ENCODE results near the gene PHLDB2. TPM values are rescaled to one million over a fixed set of nuclear protein-coding genes. Genes with fewer than 3 reads are reported as not detected.

Gene PHLDB2
- total RNA-seq, 1 donor from 2014 or later = 170 TPM

GRCh38 chr3:111870620-111871019, 11.6 kb downstream of the PHLDB2 start:
- H2AFZ ChIP-seq (ENCODE audit: low read depth, low read length) = no peak overlapping the region
- peak overlapping the region; percentile 8 for H3K27ac Mint-ChIP-seq (ENCODE audit: unreplicated experiment)
- no peak for TF ChIP-seq CTCF (IDR thresholded peaks at IDR 0.05; ENCODE audit: insufficient read depth, low read depth, low read length)
- no peak for TF ChIP-seq EZH2 (IDR thresholded peaks at IDR 0.05; ENCODE audit: insufficient read depth, low read length)
- H3K4me1 Mint-ChIP-seq (ENCODE audit: low read depth, unreplicated experiment) = peaks cover 68% of the 10 kb centered on the region
- H3K27me3 ChIP-seq (ENCODE audit: insufficient read depth, low read length) = no peaks in the 10 kb centered on the region
- peak overlapping the region; percentile 7 for H3K4me3 Mint-ChIP-seq (ENCODE audit: unreplicated experiment)
- no peaks in the 10 kb centered on the region for H3K9me3 Mint-ChIP-seq (ENCODE audit: unreplicated experiment)
- H4K20me1 ChIP-seq (ENCODE audit: insufficient read depth, low read length) = peaks cover 7% of the 10 kb centered on the region
- peak overlapping the region; percentile 31 for H3K27ac ChIP-seq (ENCODE audit: low read depth, low read length)
- H3K4me2 ChIP-seq (ENCODE audit: low read length) = peak overlapping the region; percentile 26
- H3K36me3 Mint-ChIP-seq (ENCODE audit: low read depth, unreplicated experiment) = peaks cover 19% of the 10 kb centered on the region
- H3K9me3 ChIP-seq (ENCODE audit: insufficient read depth, low read depth, low read length) = no peaks in the 10 kb centered on the region
- H3K9ac ChIP-seq (ENCODE audit: low read length) = peak overlapping the region; percentile 31
- no peak for DNase-seq (ENCODE audit: low read depth)
- H3K27me3 Mint-ChIP-seq (ENCODE audit: low read depth, unreplicated experiment) = no peaks in the 10 kb centered on the region
- peaks cover 28% of the 10 kb centered on the region for H3K4me1 ChIP-seq (ENCODE audit: insufficient read depth, low read length)
- H3K79me2 ChIP-seq (ENCODE audit: insufficient read depth, low read length) = peaks cover 99% of the 10 kb centered on the region
- FAIRE-seq = no peak
- no peak overlapping the region for H3K4me3 ChIP-seq (ENCODE audit: insufficient read depth, low read depth, low read length)
- H3K36me3 ChIP-seq (ENCODE audit: insufficient read depth, low read length) = peaks cover 12% of the 10 kb centered on the region

- Histone ChIP-seq H3K4me3 (ENCODE audit: insufficient read depth, low read depth, low read length) (no peak overlapping the region), H3K9ac (ENCODE audit: low read length) (no peak overlapping the region), H3K27me3 (ENCODE audit: insufficient read depth, low read length) (no peaks in the 10 kb centered on the region), H3K36me3 (ENCODE audit: insufficient read depth, low read length) (peaks cover 12% of the 10 kb centered on the region), H3K27ac (ENCODE audit: low read depth, low read length) (no peak overlapping the region), H3K4me1 (ENCODE audit: insufficient read depth, low read length) (peaks cover 18% of the 10 kb centered on the region), H3K79me2 (ENCODE audit: insufficient read depth, low read length) (peaks cover 97% of the 10 kb centered on the region), H3K9me3 (ENCODE audit: insufficient read depth, low read depth, low read length) (no peaks in the 10 kb centered on the region), H4K20me1 (ENCODE audit: insufficient read depth, low read length) (peaks cover 12% of the 10 kb centered on the region), H3K4me2 (ENCODE audit: low read length) (no peak overlapping the region), H2AFZ (ENCODE audit: low read depth, low read length) (no peak overlapping the region)
- Mint-ChIP-seq H3K4me1 (ENCODE audit: low read depth, unreplicated experiment) (peaks cover 63% of the 10 kb centered on the region), H3K9me3 (ENCODE audit: unreplicated experiment) (no peaks in the 10 kb centered on the region), H3K36me3 (ENCODE audit: low read depth, unreplicated experiment) (peaks cover 23% of the 10 kb centered on the region), H3K4me3 (ENCODE audit: unreplicated experiment) (no peak overlapping the region), H3K27ac (ENCODE audit: unreplicated experiment) (peak overlapping the region; percentile 69), H3K27me3 (ENCODE audit: low read depth, unreplicated experiment) (no peaks in the 10 kb centered on the region)
- FAIRE-seq (peak; percentile 63), DNase-seq (ENCODE audit: low read depth) (no peak)
- TF ChIP-seq CTCF (IDR thresholded peaks at IDR 0.05; ENCODE audit: insufficient read depth, low read depth, low read length) = no peak
- no peak for TF ChIP-seq EZH2 (IDR thresholded peaks at IDR 0.05; ENCODE audit: insufficient read depth, low read length)
Observed at GRCh38 chr3:111871809-111872623, 13.0 kb downstream of the PHLDB2 start.

GRCh38 chr3:111872979-111873378, 13.9 kb downstream of the PHLDB2 start:
- Mint-ChIP-seq H3K27ac (ENCODE audit: unreplicated experiment) (peak overlapping the region; percentile 75), H3K36me3 (ENCODE audit: low read depth, unreplicated experiment) (peaks cover 26% of the 10 kb centered on the region), H3K4me3 (ENCODE audit: unreplicated experiment) (no peak overlapping the region), H3K4me1 (ENCODE audit: low read depth, unreplicated experiment) (peaks cover 61% of the 10 kb centered on the region), H3K27me3 (ENCODE audit: low read depth, unreplicated experiment) (no peaks in the 10 kb centered on the region), H3K9me3 (ENCODE audit: unreplicated experiment) (no peaks in the 10 kb centered on the region)
- Histone ChIP-seq H3K9ac (ENCODE audit: low read length) (no peak overlapping the region), H3K27ac (ENCODE audit: low read depth, low read length) (no peak overlapping the region), H3K79me2 (ENCODE audit: insufficient read depth, low read length) (peaks cover 90% of the 10 kb centered on the region), H3K4me3 (ENCODE audit: insufficient read depth, low read depth, low read length) (no peak overlapping the region), H3K4me1 (ENCODE audit: insufficient read depth, low read length) (peaks cover 18% of the 10 kb centered on the region), H4K20me1 (ENCODE audit: insufficient read depth, low read length) (peaks cover 12% of the 10 kb centered on the region), H3K36me3 (ENCODE audit: insufficient read depth, low read length) (peaks cover 12% of the 10 kb centered on the region), H3K27me3 (ENCODE audit: insufficient read depth, low read length) (no peaks in the 10 kb centered on the region), H3K4me2 (ENCODE audit: low read length) (no peak overlapping the region), H3K9me3 (ENCODE audit: insufficient read depth, low read depth, low read length) (no peaks in the 10 kb centered on the region), H2AFZ (ENCODE audit: low read depth, low read length) (no peak overlapping the region)
- DNase-seq (ENCODE audit: low read depth) (no peak), FAIRE-seq (no peak)
- TF ChIP-seq CTCF (IDR thresholded peaks at IDR 0.05; ENCODE audit: insufficient read depth, low read depth, low read length) (no peak), EZH2 (IDR thresholded peaks at IDR 0.05; ENCODE audit: insufficient read depth, low read length) (no peak)
